Stimulated activated CD4-positive, alpha-beta T cell treated with anti-CD3 and anti-CD28 coated beads, Interleukin-2, amount 100 ng/mL, for 4 hours (primary cell): ENCODE data around the gene ARHGAP44.
"Not testable (repeated sequence)": the region's sequence is repeated elsewhere in the genome, so short reads cannot be mapped to it uniquely, and the experiment has no call there.

Source experiments
- DNase-seq: peaks from one replicate; pipeline ENCODE4 v3.0.0-alpha.2; 2020; ENCODE audit warnings: low read depth

Gene ARHGAP44

DNA sequence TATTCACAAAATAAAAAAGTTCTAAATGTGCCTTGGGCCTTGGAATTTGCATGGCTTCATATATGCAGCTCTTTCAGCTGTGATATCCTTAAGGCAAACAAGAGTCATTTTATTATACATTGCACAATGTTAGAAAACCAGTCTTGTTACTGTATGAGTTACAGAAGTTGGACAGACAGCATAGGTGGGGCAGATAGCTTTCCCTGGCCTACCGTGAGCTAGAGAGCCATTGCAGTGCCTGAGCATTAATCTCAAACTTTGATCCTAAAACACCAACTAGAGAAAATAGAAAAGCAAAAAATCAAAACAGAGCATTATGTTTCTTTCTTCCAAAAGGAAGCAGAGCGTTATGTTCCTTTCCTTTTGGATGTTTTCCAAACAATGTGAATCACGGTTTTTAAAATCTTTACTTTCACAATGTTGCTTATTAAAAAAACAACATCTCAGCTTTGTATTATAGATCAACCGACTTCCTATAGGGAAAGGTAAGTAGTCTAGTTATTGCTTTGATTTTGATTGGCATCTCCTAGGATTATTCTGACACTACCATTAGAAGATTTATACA is 32.2 kb downstream of the ARHGAP44 start:
- no peak for DNase-seq

DNA sequence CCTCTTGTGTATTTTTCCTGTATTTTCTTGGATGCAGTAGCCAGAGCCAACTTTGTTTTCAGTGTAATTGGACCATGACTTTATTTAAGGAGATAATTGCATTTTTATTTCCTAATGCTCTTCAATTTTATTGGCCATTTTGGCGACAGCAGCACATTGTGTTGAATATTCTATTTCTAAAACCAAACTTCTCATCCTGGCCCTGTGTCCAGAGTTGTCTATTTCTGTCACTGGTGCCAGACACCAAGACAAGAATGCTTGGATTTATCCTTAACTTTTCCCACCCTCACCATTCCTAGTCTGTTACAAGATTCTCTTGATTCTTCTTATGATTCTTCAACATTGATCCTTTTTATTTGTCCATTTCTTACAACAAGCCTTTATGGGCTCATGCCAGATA is 37.1 kb downstream of the ARHGAP44 start:
- no peak for DNase-seq

DNA sequence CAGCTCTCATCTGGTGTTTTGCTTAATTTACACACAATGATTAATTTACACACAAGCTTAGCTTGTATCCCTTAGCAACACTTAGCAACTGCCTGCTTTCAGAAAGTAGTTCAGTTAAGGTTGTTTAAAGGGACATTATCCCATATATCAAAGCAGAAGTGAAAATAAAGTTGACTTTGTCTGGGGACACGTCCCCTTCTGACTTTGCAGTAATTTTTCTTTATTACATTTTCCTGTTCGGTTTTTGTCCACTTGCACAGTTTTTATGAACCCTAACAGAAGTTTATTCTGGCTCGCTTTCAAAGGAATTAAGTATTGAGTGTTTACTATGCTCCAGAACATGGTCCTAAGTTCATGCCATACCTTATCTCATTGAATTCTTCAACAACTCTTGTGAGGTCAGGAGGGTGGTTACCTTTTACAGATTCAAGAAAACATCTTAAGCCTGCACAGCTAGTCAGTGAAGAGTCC is 41.5 kb downstream of the ARHGAP44 start:
- DNase-seq, result no peak

DNA sequence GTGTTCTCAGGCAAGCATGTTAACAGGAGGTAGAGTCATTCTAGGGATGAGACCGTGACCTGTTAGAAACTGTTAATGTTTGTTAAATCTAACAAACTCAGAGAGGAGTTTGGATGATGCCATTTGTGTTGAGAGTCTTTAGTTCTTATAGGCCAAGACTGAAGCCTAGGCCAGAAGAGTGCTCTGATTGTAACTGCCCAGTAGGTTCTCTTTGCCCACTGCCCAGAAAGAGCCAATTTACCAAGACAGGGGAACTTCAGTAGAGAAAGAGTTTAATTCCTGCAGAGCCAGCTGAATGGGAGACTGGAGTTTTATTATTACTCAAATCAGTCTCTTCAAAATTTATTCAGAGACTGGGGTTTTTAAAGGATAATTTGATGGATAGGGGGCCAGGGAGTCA is 42.5 kb downstream of the ARHGAP44 start:
- DNase-seq, result no peak

DNA sequence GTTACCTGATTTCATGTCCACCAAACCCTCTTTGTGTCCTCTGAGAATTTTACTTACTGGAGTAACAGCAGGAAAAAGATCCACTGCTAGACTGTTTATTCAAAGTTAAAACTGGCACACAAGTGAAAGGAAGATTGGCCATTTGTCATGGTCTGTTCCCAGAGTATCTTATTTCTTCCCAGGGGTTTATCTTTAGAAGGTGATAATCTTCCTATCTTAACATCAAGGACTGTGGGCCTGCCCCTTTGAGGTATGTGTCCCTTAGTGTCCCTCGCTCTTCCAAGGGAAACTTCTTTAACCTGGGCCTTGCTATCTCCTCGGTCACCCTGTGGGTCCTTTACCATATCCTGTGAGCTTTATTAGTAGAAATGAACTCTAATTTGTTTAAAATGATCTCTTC is 49.7 kb downstream of the ARHGAP44 start:
- no peak for DNase-seq

DNA sequence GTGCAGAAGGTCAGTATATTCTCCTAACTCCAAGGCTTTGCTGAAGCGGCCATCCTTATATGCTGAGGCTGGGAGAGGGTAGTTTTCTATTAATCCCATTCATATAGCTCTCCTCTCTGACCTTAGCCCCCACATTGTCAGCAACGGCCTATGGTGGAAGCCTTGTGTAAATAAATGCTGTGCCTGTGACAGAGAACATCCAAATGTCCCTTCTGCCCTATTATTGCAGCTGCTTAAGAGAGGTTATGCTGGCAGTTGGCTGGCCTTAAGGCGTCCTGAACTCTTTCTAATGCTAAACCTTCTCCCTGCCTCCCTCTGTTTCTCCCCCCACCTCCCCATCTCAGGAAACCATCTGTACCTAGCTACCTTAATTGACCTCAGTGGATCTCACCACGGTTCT is 53.6 kb downstream of the ARHGAP44 start:
- no peak for DNase-seq

DNA sequence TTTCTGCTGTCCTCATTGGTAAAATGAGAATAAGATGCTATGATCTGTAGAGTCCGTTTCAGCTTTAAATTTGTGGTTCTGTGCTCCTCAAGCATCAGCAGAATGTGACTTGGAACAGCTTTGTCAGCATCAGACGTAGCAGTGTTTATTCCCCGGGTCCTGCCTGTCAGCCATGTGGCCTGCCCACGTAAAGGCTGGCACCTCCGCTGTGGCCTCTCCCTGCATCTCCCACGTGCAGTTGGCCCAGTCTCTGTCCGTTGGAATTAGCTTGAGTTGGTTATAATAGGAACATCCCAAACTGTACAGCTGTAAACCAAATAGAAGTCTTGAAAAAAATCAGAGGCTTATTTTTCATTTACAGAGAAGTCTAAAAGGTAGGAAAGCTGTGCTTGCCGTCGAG is 61.7 kb downstream of the ARHGAP44 start:
- DNase-seq, result no peak

DNA sequence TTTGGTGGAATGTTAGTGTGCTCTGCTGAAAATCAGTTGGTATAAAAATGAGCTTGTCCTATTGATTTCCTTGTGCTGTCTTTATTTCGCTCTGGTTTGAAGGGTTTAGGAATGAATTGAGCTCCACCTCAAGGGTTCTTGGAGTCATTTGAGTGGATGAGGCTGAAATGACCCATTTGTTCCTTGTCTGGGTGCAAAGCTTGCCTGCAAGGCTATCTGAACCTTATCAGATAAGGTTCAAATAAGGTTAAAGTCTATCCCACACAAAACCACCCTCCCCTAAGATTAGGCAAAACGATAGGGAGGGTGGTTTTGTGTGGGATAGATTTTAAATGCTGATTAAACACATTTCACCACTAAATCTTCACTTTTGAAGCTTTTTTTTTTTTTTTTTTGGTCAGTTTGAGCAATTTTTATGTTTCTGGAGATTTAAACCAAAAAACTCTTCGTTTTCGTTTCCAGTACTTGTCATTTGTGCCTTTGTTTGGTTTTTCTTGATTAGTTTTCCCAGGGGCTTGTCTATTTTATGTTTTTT is 62.7 kb downstream of the ARHGAP44 start:
- no peak for DNase-seq

DNA sequence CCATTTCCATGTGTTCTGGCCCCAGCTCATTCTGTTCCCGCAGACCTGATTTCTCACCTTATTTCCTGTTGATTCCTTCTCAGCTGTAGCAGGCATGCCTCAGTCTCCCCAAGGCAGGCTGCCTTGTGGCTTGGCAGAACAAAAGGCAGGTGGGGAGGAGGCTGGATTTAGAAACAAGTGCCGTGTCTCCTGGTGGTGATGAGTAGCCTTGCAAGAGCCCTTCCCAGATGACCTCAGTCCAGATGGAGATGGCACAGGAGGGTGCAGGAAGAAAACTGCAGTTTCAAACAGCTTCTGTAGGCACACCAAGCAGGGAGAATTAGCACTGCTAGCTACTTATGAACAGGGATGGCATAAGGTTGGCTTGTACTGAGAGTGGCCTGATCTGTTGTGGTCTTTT is 64.6 kb downstream of the ARHGAP44 start:
- no peak for DNase-seq

DNA sequence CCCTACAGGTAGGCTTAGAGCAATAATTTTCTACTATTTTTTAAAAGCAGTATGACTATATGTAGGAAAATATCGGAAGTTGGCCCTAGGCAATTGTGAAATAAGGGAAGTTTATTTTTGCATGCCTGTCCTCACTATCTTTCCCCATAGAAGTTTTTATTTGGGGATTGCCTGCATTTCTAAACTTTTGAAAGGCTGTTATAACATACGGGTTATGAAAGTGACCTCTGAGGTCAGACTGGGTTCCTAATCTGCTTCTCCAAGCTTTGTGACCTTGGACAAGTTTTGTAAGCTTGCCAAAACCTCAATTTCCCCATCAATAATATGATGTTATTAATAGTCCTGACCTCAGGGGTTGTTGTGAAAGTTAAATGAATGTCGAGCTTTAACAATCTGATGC is 67.1 kb downstream of the ARHGAP44 start:
- DNase-seq, result no peak

DNA sequence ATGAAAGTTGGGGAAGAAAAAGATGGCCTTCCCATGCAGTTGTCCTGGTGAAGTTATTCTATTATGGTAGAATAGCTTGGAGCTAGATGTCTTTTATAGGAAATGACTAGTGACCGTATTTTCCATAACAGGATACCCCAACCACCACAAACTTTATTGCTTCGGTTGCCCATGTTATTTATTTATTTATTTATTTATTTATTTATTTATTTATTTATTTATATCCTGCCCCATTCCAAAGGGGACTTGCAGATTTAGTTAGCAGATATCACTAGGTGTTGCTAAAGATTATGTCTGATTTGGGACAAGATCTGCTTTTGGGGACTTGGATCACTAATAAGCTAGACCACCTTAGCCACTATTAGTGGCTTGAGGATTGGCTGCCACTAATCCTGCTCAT is 68.3 kb downstream of the ARHGAP44 start:
- no peak for DNase-seq

DNA sequence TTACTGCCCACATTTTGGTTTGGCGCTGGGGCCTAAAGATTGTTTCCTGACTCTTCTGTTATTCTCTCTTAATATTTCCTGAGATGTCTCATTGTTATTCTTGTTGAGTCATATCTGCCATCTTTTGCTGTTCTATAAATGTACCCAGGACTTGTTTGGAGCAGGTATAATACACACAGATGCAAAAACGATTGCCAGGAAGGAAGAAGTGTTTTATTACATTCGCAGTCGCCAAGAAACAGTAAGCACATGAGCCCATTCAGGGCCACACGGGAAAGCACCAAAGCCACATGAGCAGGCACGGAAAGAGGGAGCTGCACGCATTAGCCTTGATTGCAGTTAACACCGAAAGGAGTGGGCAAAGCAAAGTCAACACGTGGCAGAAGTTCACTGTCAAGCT is 70.2 kb downstream of the ARHGAP44 start:
- DNase-seq, result no peak

DNA sequence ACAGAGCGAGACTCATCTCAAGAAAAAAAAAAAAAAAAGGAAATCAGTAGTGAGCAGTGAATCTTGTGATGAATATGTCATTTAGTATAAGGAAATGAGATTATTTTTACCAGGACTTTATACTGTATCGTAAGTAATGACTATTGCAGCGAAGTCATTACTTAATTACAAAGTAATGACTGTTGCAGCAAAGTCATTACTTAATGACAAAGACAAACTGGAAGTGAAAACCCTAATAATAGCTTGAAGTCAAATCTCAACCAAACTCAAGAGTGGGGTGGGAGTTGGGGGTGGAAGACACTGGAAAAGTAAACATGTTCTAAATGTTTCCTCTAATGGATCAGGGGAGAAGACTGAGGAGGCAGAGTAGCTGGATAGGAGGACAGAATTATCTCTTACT is 76.5 kb downstream of the ARHGAP44 start:
- no peak for DNase-seq

DNA sequence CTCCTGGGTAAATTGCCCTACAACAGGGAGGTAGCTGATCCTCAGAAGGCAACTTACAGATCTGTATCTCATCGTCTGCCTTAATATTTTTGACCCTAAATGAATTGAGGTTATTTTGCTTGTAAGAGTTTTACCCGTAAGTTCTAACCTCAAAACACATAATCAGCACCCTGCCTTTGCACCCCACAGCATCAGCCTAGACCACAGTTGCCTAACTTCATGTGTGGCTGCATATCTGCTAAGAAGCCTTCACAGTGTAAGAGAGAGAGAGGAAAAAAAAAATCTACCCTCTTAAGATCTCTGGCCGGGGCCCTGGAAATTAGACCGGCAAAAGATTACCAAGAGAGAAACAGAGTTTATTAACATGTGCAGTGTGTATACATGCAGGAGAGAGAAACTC is 76.9 kb downstream of the ARHGAP44 start:
- DNase-seq, result no peak

DNA sequence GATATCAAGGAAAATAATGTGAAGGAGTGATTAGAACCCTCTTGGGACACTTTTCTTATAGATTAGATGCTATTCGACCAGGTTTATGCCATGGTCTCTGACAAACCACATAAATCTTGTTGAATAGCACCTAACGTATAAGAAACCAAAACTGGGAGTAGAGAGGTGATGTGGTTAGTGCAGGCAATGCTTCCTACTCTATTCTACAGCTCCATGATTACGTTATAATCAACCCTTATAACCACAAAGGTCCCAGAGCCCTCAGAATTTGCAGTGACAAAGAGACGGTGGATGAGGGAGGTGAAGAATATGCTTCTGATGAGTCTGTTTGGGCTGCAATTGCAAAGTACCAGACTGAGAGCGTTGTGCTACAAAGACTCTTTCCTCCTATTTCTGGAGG is 78.4 kb downstream of the ARHGAP44 start:
- no peak for DNase-seq

DNA sequence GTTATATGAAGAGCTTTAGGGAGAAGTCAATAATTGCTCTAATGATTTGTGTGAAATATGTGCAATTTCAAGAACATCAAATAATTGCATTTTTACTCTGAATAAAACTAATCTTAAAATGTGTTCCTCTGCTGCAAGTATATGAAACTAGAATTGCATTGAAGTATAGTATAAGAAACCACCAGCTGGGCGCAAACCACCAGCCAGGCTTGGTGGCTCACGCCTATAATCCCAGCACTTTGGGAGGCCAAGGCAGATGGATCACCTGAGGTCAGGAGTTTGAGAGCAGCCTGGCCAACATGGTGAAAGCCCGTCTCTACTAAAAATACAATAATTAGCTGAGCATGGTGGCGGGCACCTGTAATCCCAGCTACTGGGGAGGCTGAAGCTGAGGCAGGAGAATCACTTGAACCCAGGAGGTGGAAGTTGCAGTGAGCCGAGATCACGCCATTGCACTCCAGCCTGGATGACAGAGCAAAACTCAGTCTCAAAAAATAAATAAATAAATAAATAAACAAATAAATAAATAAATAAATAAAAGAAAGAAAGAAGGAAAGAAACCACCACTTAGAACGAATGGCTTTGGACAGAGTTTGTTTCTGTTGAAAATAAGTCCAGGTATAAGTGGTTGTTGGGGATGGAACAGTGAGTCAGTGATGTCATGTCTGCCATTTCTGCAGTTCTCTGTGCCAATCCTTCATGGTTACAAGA is 84.3 kb downstream of the ARHGAP44 start:
- DNase-seq, result not testable (repeated sequence)

DNA sequence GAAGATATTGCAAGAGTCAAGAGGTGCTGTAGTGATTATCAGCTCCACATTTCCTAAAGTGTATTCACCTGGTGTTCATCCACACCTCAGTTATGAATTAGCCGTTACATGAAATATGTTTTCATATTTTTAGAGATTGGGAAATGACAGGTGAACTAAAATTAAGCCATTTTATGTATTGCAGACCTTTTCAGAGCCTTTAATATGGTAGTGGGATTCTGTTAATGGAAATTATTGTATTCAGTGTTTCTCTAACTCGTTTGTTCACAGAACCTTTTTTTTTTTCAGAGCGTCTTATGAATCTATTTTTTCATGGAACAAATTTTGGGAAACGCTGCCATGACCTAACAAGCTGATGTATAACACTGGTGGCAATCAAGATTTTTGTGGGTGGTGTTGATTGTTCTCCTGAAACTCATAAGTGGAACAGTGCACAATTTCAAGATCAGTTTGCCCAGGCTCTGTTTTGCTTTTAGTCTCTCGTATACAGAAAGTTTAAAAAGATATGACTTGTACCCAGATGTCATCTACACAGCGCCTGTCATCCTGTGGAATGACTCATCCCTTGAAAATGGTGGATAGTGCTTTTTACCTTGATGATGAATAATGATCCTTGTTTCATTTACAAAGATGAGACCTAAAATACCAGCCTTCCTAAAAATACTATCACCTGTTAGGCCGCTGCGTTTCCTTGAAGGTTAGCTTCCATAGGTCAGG is 88.8 kb downstream of the ARHGAP44 start:
- no peak for DNase-seq

DNA sequence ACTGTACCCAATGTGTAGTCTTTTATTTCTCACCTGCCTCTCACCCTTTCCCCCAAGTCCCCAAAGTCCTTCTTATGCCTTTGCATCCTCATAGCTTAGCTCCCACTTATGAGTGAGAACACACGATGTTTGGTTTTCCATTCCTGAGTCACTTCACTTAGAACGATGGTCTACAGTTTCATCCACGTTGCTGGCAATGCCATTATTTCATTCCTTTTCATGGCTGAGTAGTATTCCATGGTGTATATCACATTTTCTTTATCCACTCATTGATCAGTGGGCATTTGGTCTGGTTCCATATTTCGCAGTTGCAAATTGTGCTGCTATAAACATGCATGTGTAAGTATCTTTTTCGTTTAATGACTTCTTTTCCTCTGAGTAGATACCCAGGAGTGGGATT is 89.8 kb downstream of the ARHGAP44 start:
- not testable (repeated sequence) for DNase-seq

DNA sequence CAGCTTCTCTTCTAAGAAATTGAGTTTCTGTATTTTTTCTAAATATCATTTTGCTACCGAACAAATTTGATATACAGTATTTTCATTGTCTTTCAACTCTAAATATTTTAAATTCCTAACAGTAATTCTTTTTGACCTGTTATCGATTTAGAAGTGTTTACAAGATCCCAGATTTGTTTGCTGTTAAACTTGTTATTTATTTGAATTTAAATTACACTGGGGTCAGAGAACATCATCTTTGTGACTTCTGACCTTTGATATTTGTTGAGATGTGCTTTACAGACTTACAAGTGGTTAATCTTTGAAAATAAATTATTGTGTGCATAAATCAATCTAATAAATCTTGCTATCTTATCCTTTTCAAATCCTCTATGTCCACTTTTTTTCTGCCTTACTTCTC is 94.2 kb downstream of the ARHGAP44 start:
- DNase-seq, result no peak

DNA sequence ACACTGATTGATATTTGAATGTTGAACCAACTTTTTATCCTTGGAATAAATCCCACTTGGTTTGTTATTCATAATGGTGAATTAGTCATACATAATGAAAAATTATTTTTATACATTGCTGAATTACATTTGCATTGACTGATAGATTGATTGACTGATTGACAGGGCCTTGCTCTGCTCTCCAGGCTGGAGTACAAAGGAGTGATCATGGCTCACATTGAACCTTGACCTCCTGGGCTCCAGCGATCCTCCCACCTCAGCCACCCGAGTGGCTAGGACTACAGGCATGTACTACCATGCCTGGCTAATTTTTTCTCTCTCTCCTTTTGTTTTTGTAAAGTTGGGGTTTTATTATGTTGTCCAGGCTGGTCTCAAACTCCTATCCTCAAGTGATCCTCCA is 97.8 kb downstream of the ARHGAP44 start:
- no peak for DNase-seq

DNA sequence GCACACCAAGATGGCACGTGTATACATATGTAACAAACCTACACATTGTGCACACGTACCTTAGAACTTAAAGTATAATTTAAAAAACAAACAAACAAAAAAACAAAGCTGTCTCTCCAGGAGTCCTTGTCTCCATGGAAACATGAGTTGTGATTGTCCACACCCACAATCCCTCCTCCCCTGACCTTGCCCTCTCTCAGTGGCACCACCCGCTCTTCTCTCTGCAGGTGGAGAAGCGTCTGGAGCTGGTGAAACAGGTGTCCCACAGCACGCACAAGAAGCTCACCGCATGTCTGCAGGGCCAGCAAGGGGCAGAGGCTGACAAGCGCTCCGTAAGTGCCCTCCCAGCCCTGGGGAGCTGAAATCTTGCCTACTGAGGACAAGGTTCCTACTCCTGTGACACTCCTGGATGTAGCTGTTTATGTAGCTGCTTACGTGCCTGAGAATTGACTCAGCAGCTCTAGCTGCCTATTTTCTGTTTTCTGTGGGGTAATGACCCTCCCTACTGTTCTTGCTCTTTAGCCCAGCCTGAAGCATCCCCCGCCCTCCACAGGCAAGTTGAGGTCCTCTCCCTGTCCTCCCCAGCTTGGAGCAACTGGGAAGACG is 107.0 kb downstream of the ARHGAP44 start:
- no peak for DNase-seq

DNA sequence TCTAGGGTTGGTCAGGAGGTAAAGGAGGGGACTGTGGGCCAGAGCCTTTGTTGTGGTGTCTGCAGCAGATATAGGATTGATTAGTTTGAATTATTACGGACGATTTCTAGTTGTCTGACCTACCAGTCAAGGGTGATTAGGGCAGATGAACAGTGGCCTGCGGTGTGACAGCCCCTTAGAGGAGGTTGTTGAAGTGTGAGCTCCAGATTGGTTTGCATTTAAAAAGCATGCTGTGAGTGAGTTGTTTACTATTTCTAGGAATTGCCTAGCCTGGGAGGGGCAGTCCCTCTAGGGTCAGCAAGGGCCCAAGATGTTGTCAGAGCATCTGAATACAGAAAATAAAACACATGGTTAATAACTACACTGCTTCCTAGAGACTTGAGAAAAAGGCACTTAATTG is 108.8 kb downstream of the ARHGAP44 start:
- DNase-seq, result no peak

DNA sequence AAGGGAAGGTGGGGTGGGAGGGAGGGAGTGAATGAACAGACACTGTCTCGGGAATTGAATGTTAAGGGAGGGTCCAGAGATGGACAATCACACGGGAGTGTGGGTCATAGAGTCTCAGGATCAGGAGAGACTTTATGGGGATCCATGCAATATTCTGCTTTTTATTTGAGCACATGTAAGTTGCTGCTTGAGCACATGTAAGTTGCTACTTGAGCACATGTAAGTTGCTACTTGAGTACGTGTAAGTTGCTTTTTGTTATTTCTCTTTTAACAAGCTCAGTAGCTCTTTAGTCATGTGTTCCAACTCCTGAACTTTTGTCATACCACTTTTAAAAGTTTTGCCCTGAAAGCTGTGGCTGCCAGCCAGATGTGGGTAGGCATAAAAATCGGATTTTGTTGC is 110.3 kb downstream of the ARHGAP44 start:
- DNase-seq, result no peak
